HepG2 (cell line): ENCODE results near the gene SLC5A10. TPM values are rescaled to one million over a fixed set of nuclear protein-coding genes. Genes with fewer than 3 reads are reported as not detected.

ENCODE experiments used
- CCAR2 ChIP-seq: fragments of 200-400 bp; formaldehyde crosslinking; optimal IDR thresholded peaks from 2 replicates; pipeline ENCODE3; 2018; ENCODE audit warnings: low read depth, mild to moderate bottlenecking, low read length, moderate library complexity
- CHCHD3 ChIP-seq: sonication (generic); formaldehyde crosslinking; IDR thresholded peaks from 2 replicates; pipeline ENCODE4 v1.8.0; 2022; ENCODE audit warnings: mild to moderate bottlenecking, missing genetic modification reagents, moderate library complexity
- DR1 ChIP-seq: sonication (generic); formaldehyde crosslinking; IDR thresholded peaks from 2 replicates; pipeline ENCODE4 v1.8.0; 2021; ENCODE audit warnings: mild to moderate bottlenecking, missing genetic modification reagents, inconsistent platforms
- KDM5A ChIP-seq: fragments of 200-600 bp; sonication (generic); IDR thresholded peaks from 2 replicates; pipeline ENCODE4 v1.7.0; 2018; ENCODE audit warnings: antibody characterized with exemption, mild to moderate bottlenecking, low read length, borderline replicate concordance
- MAFF ChIP-seq: IDR thresholded peaks from 2 replicates; pipeline ENCODE4 v1.6.1; 2011; ENCODE audit warnings: low read depth, low read length, improper control_type of control experiment
- MED8 ChIP-seq: sonication (generic); formaldehyde crosslinking; IDR thresholded peaks from 2 replicates; pipeline ENCODE4 v1.8.1; 2023; ENCODE audit warnings: mild to moderate bottlenecking, missing genetic modification reagents; ENCODE audit not compliant: insufficient replicate concordance
- MIER2 ChIP-seq: IDR thresholded peaks from 2 replicates; pipeline ENCODE4 v1.6.1; 2016; ENCODE audit warnings: missing biosample characterization, missing genetic modification reagents
- NCOA5 ChIP-seq: sonication (generic); formaldehyde crosslinking; IDR thresholded peaks from 2 replicates; pipeline ENCODE4 v1.4.0; 2020; ENCODE audit warnings: missing genetic modification reagents
- PCBP1 ChIP-seq: fragments of 200-400 bp; formaldehyde crosslinking; IDR thresholded peaks from 2 replicates; pipeline ENCODE4 v1.6.1; 2017; ENCODE audit warnings: mild to moderate bottlenecking, low read depth, low read length, borderline replicate concordance
- SATB2 ChIP-seq: sonication (generic); formaldehyde crosslinking; IDR thresholded peaks from 2 replicates; pipeline ENCODE4 v1.5.0; 2020; ENCODE audit warnings: missing genetic modification reagents
- SIX1 ChIP-seq: sonication (generic); formaldehyde crosslinking; IDR thresholded peaks from 2 replicates; pipeline ENCODE4 v1.4.0; 2020; ENCODE audit warnings: missing genetic modification reagents, borderline replicate concordance
- ZNF256 ChIP-seq: sonication (generic); formaldehyde crosslinking; conservative IDR thresholded peaks from 2 replicates; pipeline ENCODE4 v1.4.0; 2020; ENCODE audit warnings: missing genetic modification reagents
- ZNF768 ChIP-seq: sonication (generic); formaldehyde crosslinking; IDR thresholded peaks from 2 replicates; pipeline ENCODE4 v1.4.0; 2020; ENCODE audit warnings: missing genetic modification reagents
- polyA plus RNA-seq, 8 experiments: library from polyadenylated mRNA; depleted of rRNA in 3 of 8; stranded (reverse) in 7 of 8; unstranded in 1 of 8; fragments of >200 nt; fragmentation: Illumina TruSeq in 4 of 8; extraction: Trizol in 4 of 8; gene quantifications; 2 replicates each; pipeline versions ENCODE4 v1.2.1 to v1.2.3, GENCODE V29; 2011 to 2016; ENCODE audit warnings: low read depth in 4 of 8, missing spikeins in 1 of 8, mixed read lengths in 1 of 8; ENCODE audit not compliant: insufficient read depth in 1 of 8
- total RNA-seq, 5 experiments: library from RNA; depleted of rRNA; stranded (reverse); fragments of >200 nt; fragmentation: Illumina TruSeq; extraction: Trizol; gene quantifications; 2 replicates each; pipeline ENCODE4 v1.2.3, GENCODE V29; 2016; ENCODE audit warnings: low read depth in 1 of 5
- TF ChIP-seq, protein P1 (sequence below): sonication (generic); formaldehyde crosslinking; IDR thresholded peaks from 2 replicates; pipeline ENCODE4 v1.5.0; 2020; ENCODE audit warnings: mild to moderate bottlenecking, missing genetic modification reagents, borderline replicate concordance
- TF ChIP-seq, protein P2 (sequence below): sonication (generic); formaldehyde crosslinking; IDR thresholded peaks from 2 replicates; pipeline ENCODE4 v1.4.0; 2020; ENCODE audit warnings: missing genetic modification reagents
- TF ChIP-seq, protein P3 (sequence below): sonication (generic); formaldehyde crosslinking; IDR thresholded peaks from 2 replicates; pipeline ENCODE4 v1.5.0; 2020; ENCODE audit warnings: mild to moderate bottlenecking, missing genetic modification reagents, borderline replicate concordance

SLC5A10 gene
- total and polyA plus RNA-seq, 2 of the 13 experiments (the other 11 are each of a cell fraction or from before 2014, with no cell fraction given): 0.05 TPM; not detected in 1

DNA sequence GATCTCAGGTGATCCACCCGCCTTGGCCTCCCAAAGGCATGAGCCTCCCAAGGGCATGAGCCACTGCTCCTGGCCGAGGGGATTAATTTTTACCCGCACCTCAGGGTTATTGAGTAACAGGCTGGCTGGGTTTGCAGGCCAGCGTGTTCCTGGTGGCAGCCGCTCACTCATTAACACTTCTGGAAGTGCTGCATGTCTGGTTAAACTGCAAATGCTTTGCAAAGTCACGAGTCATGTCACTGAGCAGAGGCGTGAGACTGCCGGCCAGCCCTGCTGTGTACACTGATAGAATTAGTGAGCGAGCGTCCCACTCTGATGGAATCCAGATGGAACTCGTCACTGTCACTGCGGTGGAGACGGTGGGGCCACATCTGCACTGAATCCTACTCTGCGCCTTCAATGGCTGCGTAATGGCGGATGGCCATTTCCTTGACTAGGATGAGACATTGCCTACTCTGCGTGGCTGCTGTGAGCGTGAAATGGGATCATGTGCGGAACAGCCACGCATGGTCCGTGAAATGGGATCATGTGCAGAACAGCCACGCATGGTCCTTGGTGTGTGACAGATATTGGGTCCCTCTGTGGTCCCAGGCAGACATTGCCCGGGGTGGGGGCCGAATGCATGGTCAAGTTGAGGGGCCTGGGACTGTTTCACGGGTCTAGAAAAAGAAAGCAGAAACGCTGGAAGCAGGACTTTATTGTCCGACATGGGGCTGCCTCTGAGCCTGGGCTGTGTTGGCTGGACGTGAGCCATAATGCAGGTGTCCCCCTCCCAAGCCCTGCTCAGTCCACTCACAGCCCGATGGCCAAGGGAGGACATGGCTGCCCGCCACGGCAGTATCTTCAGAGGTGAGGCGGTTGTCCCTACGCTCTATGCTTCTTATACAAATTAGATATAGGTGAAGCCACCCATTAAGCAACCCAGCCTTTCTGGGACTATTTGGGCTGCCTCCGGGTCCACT, 740 bp upstream of the SLC5A10 start (continued):
- TF ChIP-seq, protein P1, sequence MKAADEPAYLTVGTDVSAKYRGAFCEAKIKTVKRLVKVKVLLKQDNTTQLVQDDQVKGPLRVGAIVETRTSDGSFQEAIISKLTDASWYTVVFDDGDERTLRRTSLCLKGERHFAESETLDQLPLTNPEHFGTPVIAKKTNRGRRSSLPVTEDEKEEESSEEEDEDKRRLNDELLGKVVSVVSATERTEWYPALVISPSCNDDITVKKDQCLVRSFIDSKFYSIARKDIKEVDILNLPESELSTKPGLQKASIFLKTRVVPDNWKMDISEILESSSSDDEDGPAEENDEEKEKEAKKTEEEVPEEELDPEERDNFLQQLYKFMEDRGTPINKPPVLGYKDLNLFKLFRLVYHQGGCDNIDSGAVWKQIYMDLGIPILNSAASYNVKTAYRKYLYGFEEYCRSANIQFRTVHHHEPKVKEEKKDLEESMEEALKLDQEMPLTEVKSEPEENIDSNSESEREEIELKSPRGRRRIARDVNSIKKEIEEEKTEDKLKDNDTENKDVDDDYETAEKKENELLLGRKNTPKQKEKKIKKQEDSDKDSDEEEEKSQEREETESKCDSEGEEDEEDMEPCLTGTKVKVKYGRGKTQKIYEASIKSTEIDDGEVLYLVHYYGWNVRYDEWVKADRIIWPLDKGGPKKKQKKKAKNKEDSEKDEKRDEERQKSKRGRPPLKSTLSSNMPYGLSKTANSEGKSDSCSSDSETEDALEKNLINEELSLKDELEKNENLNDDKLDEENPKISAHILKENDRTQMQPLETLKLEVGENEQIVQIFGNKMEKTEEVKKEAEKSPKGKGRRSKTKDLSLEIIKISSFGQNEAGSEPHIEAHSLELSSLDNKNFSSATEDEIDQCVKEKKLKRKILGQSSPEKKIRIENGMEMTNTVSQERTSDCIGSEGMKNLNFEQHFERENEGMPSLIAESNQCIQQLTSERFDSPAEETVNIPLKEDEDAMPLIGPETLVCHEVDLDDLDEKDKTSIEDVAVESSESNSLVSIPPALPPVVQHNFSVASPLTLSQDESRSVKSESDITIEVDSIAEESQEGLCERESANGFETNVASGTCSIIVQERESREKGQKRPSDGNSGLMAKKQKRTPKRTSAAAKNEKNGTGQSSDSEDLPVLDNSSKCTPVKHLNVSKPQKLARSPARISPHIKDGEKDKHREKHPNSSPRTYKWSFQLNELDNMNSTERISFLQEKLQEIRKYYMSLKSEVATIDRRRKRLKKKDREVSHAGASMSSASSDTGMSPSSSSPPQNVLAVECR (CRISPR knock-in tag): 0 out of 2 replicates have a peak, but pooled peaks have one; percentile 22
- TF ChIP-seq NCOA5 (CRISPR knock-in tag) (no peak), ZNF256 (no peak), KDM5A (no peak), MED8 (CRISPR knock-in tag) (no peak), SATB2 (no peak), DR1 (CRISPR knock-in tag) (no peak), ZNF768 (CRISPR knock-in tag) (no peak), SIX1 (CRISPR knock-in tag) (no peak), PCBP1 (no peak), CCAR2 (no peak), MAFF (no peak), CHCHD3 (CRISPR knock-in tag) (no peak), MIER2 (CRISPR knock-in tag) (no peak)
- TF ChIP-seq, protein P2, sequence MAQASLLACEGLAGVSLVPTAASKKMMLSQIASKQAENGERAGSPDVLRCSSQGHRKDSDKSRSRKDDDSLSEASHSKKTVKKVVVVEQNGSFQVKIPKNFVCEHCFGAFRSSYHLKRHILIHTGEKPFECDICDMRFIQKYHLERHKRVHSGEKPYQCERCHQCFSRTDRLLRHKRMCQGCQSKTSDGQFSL (CRISPR knock-in tag): no peak
- TF ChIP-seq, protein P3, sequence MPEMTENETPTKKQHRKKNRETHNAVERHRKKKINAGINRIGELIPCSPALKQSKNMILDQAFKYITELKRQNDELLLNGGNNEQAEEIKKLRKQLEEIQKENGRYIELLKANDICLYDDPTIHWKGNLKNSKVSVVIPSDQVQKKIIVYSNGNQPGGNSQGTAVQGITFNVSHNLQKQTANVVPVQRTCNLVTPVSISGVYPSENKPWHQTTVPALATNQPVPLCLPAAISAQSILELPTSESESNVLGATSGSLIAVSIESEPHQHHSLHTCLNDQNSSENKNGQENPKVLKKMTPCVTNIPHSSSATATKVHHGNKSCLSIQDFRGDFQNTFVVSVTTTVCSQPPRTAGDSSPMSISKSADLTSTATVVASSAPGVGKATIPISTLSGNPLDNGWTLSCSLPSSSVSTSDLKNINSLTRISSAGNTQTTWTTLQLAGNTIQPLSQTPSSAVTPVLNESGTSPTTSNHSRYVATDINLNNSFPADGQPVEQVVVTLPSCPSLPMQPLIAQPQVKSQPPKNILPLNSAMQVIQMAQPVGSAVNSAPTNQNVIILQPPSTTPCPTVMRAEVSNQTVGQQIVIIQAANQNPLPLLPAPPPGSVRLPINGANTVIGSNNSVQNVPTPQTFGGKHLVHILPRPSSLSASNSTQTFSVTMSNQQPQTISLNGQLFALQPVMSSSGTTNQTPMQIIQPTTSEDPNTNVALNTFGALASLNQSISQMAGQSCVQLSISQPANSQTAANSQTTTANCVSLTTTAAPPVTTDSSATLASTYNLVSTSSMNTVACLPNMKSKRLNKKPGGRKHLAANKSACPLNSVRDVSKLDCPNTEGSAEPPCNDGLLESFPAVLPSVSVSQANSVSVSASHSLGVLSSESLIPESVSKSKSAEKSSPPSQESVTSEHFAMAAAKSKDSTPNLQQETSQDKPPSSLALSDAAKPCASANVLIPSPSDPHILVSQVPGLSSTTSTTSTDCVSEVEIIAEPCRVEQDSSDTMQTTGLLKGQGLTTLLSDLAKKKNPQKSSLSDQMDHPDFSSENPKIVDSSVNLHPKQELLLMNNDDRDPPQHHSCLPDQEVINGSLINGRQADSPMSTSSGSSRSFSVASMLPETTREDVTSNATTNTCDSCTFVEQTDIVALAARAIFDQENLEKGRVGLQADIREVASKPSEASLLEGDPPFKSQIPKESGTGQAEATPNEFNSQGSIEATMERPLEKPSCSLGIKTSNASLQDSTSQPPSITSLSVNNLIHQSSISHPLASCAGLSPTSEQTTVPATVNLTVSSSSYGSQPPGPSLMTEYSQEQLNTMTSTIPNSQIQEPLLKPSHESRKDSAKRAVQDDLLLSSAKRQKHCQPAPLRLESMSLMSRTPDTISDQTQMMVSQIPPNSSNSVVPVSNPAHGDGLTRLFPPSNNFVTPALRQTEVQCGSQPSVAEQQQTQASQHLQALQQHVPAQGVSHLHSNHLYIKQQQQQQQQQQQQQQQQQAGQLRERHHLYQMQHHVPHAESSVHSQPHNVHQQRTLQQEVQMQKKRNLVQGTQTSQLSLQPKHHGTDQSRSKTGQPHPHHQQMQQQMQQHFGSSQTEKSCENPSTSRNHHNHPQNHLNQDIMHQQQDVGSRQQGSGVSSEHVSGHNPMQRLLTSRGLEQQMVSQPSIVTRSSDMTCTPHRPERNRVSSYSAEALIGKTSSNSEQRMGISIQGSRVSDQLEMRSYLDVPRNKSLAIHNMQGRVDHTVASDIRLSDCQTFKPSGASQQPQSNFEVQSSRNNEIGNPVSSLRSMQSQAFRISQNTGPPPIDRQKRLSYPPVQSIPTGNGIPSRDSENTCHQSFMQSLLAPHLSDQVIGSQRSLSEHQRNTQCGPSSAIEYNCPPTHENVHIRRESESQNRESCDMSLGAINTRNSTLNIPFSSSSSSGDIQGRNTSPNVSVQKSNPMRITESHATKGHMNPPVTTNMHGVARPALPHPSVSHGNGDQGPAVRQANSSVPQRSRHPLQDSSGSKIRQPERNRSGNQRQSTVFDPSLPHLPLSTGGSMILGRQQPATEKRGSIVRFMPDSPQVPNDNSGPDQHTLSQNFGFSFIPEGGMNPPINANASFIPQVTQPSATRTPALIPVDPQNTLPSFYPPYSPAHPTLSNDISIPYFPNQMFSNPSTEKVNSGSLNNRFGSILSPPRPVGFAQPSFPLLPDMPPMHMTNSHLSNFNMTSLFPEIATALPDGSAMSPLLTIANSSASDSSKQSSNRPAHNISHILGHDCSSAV (CRISPR knock-in tag): no peak
